HG02970 (cell line): ENCODE data around the gene CYP26B1.

Experiments
- ATAC-seq: cut with Tn5 transposase; IDR thresholded peaks from one replicate; pipeline ENCODE4 v1.9.1; 2021; ENCODE audit warnings: mild to moderate bottlenecking, moderate library complexity, moderate number of reproducible peaks; ENCODE audit not compliant: unreplicated experiment, low FRiP score

The CYP26B1 gene, protein sequence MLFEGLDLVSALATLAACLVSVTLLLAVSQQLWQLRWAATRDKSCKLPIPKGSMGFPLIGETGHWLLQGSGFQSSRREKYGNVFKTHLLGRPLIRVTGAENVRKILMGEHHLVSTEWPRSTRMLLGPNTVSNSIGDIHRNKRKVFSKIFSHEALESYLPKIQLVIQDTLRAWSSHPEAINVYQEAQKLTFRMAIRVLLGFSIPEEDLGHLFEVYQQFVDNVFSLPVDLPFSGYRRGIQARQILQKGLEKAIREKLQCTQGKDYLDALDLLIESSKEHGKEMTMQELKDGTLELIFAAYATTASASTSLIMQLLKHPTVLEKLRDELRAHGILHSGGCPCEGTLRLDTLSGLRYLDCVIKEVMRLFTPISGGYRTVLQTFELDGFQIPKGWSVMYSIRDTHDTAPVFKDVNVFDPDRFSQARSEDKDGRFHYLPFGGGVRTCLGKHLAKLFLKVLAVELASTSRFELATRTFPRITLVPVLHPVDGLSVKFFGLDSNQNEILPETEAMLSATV

GRCh38 chr2:72147303-72147971 lies at the start of gene CYP26B1:
Gene CYP26B1, minus strand, starts transcription at chr2:72147862. Its CDS starts 28 bp downstream, at chr2:72147834.
- ATAC-seq: no peak

GRCh38 chr2:72193723-72194122 lies 46.1 kb upstream of the CYP26B1 start:
- no peak for ATAC-seq

DNA sequence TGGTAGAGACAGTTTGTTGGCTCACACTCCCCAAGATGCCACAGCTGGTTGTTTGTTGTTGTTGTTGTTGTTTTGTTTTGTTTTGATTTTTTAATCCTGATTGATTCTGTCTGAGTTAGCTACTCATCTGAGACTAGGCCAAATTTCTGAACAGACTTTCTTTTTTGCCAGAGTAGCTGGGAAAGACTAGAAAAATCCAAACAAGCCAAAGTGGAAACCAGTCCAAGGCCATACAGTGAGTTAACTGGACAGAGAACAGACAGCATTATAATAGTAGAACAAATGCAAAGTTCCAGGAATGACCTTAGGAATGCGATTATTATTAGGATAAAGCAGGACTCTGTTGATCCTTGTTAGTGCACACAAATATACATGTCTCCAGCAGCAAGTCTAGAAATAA lies 43.8 kb upstream of the CYP26B1 start:
- ATAC-seq: no peak

- no peak for ATAC-seq
Measured at GRCh38 chr2:72185206-72185605, 37.5 kb upstream of the CYP26B1 start.

- ATAC-seq: no peak
Measured at GRCh38 chr2:72183466-72183865, 35.8 kb upstream of the CYP26B1 start.

DNA sequence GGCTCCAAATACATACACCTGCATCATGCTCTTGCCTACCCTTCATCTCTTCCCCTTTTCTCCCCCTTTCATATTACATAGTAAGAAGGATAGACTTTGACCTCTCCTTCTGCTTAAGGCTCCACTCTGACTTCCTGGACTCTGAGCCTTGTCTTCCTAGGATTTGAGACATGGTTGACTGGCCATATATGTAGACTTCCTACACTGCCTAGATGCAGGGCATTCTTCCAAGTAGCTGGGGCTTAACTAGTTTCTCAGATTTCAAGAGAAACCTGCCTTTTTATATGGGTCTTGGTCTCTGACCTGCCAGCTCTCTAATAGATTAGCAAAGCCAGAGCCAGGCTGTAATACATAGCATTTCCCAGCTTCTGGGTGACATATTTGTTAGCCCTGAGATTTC lies 35.4 kb upstream of the CYP26B1 start:
- no peak for ATAC-seq

DNA sequence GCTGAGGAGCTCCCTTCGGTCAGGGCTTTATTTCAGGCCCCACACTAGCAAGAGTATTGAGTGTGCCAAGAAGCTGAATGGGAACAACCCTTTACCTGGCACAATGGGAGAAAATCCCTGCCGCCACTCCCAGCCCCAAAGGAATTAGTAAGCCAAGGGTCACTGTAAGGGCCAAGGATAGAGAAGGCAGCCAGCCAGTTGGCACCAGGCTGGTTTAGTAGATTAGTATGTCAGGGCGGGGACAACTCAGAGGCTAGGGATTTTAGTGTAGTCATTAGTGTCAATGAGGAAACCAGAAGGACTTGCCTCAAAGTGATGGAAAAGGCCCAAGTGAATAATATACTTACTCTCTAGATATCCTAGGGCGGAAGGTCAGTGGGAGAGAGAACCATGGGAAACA lies 34.9 kb upstream of the CYP26B1 start:
- ATAC-seq: no peak

DNA sequence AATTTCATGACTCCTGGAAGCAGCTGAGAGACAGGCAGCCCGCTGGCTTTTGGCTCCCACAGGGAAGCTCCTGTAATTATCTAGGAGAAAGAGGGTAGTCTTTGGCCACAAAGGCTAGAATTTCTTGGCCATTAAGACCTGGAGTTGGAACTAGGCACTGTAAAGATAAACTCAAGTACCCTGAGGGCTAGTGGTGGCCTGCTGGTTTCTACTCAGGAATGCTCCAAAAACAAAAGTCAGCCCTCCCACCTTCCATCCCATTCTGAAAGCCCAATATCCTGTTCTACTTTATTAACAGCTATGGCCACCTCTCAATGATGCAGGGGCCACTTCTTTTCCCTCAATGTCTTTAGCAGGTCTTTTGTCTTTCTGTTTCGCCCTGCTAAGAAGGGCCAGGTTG lies 34.0 kb upstream of the CYP26B1 start:
- no peak for ATAC-seq

GRCh38 chr2:72180351-72180750 lies 32.7 kb upstream of the CYP26B1 start:
- ATAC-seq: no peak

- ATAC-seq: no peak
Measured at GRCh38 chr2:72178551-72178950, 30.9 kb upstream of the CYP26B1 start.

- ATAC-seq: no peak
Measured at GRCh38 chr2:72176281-72176680, 28.6 kb upstream of the CYP26B1 start.

DNA sequence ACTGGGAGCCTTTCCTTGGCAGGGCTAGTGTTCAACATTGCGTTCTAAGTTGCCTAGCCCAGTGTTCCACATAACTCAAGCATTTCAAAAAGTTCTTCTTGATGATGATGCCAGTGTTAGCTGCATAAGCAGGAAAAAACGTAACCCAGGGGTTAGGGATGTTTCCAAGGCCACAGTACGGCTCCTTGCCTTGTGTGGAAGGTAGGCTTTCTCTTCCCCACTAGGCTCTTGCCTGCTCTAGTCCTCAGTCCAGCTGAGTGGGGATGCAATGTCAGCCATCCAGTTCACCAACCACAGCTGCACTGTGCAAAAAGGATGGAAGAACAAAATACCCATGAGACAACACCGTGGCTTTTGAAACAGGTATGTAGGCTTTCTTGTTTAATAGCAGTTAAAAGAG lies 28.0 kb upstream of the CYP26B1 start:
- no peak for ATAC-seq

DNA sequence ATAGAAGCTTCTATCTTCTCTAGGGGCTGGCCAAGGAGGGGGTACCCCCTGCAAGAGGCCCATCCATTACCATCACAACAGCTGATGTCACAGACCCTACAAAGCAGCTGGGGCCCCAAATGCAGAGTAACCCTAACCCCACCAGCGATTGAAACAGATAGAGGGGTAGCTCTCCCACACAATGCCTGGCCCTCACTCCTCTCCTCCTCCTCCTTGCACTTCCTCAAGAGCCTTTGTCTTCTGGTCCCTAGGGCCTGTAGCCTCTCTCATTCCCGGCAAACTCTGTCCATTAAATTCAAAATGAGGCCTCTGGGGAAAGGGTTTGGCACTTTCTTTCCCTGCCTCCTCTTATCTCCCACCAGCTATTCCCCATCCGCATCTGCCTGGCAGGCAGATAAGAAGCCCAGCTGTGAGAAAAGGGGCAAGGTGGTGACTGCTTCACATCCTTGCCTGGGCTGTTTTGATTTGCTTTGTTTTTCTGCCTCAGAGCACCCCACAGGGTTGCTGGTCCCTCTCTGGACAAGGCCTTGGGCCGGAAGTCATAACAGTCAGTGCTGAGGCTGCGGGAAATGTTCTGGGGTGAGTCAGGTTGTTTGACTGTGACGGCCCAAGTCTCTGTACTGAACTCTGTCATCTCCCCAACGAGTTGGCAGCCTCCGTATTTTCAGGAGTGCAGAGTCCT lies 26.1 kb upstream of the CYP26B1 start:
- ATAC-seq: no peak

- no peak for ATAC-seq
Measured at GRCh38 chr2:72172478-72172877, 24.8 kb upstream of the CYP26B1 start.

DNA sequence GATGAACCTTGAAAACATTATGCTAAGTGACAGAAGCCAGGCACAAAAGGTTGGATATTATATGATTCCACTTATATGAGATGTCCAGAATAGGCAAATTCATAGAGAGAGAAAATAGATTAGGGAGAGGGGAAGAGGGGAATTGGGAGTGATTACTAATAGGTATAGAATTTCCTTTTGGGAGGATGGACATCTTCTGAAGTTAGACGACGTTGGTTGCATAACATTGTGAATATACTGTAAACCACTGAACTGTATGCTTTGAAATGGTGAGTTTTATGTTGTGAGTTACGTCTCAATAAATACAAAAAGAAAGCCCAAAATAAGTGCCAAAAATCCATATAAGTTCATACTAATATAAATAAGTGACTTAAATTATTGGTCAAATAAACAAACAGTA lies 18.6 kb upstream of the CYP26B1 start:
- ATAC-seq: no peak

DNA sequence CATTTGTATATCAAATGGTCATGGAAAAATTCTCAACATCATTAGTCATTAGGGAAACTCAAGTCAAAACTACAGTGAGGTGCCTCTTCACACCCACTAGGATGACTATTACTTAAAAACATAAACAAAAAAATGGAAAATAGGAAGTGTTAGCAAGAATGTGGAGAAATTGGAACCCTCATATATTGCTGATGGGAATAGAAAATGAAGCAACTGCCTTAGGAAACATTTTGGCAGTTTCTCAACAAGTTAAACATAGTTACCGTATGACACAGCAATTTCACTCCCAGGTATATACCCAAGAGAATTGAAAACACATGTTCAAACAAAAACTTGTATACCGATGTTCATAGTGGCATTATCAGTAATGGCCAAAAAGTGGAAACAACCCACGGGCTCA lies 18.1 kb upstream of the CYP26B1 start:
- ATAC-seq: no peak

DNA sequence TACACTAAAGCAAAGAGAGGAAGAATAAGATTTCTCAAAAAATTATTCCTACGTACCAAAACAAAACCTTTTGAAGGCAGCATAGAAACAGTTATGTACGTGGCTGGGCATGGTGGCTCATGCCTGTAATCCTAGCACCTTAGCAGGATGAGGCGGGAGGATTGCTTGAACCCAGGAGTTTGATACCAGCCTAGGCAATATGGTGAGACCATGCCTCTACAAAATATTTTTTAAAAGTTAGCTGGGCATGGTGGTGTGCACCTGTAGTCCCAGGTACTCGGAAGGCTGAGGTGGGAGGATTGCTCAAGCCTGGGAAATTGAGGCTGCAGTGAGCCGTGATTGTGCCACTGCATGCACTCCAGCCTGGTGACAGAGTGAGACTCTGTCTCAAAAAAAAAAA lies 14.9 kb upstream of the CYP26B1 start:
- no peak for ATAC-seq

- ATAC-seq: no peak
Measured at GRCh38 chr2:72159211-72159993, 11.7 kb upstream of the CYP26B1 start.

- ATAC-seq: no peak
Measured at GRCh38 chr2:72157871-72158771, 10.5 kb upstream of the CYP26B1 start.
